Uterus (tissue), 2 donors: ENCODE measurements around the gene BABAM2.

Experiments
- CTCF ChIP-seq, 4 experiments: fragments of 200-600 bp in 2 of 4; fragments of 450-650 bp in 2 of 4; sonication (generic) in 2 of 4; IDR thresholded peaks; one replicate each; pipeline ENCODE4 v1.5.1; 2016 to 2019; ENCODE audit warnings: antibody characterized with exemption in 4 of 4, mild to moderate bottlenecking in 2 of 4, moderate library complexity in 1 of 4
- POLR2A ChIP-seq, 2 donors: fragments of 450-650 bp; IDR thresholded peaks; one replicate each; pipeline ENCODE4 v1.6.1; 2016; ENCODE audit warnings: antibody characterized with exemption in 2 of 2, mild to moderate bottlenecking in 1 of 2, moderate library complexity in 1 of 2

GRCh38 chr2:28082131-28082530 is 191.6 kb downstream of the BABAM2 start:
- TF ChIP-seq CTCF (IDR thresholded peaks at IDR 0.05) (no peak), POLR2A (IDR thresholded peaks at IDR 0.05) (no peak)
